Esophagus squamous epithelium (tissue), 4 donors: Measurements from ENCODE around the gene ISOC2.

Experiments used
- CTCF ChIP-seq, 6 experiments: fragments of 450-650 bp in 4 of 6; fragments of 200-600 bp in 2 of 6; sonication (generic) in 2 of 6; IDR thresholded peaks; one replicate each; pipeline ENCODE4 v1.5.1; 2016 to 2019; ENCODE audit warnings: antibody characterized with exemption in 6 of 6, mild to moderate bottlenecking in 4 of 6, moderate library complexity in 4 of 6
- POLR2A ChIP-seq, 4 donors: fragments of 450-650 bp; IDR thresholded peaks; one replicate each; pipeline ENCODE4 v1.6.1; 2017; ENCODE audit warnings: antibody characterized with exemption in 4 of 4, mild to moderate bottlenecking in 4 of 4, moderate library complexity in 3 of 4

GRCh38 chr19:55500368-55500952, 39.0 kb upstream of the ISOC2 start:
- TF ChIP-seq CTCF (IDR thresholded peaks at IDR 0.05) (no peak), POLR2A (IDR thresholded peaks at IDR 0.05) (no peak)
